OCI-LY1 (cell line): ENCODE results near the gene MSH6.

ENCODE experiments used
- H2AFZ ChIP-seq: fragments of 200-600 bp; sonication (generic), shearing (Covaris generic); 2 replicates; pipeline ENCODE4 v1.6.0; 2014; ENCODE audit warnings: antibody characterized with exemption, mild to moderate bottlenecking, low read length
- H3F3A ChIP-seq: fragments of 200-600 bp; sonication (generic), shearing (Covaris generic); 2 replicates; pipeline ENCODE4 v1.6.0; 2014; ENCODE audit warnings: mild to moderate bottlenecking, antibody characterized with exemption, low read length, moderate library complexity; ENCODE audit not compliant: insufficient read depth
- H3K27ac ChIP-seq: fragments of 200-600 bp; sonication (generic); 2 replicates; pipeline ENCODE4 v1.5.1; 2014; ENCODE audit warnings: low read length, mixed run types, mild to moderate bottlenecking, low read depth; ENCODE audit not compliant: poor library complexity, severe bottlenecking
- H3K27me3 ChIP-seq: fragments of 200-600 bp; sonication (generic); 2 replicates; pipeline ENCODE4 v1.6.0; 2014; ENCODE audit warnings: antibody characterized with exemption, mild to moderate bottlenecking, low read length, moderate library complexity; ENCODE audit not compliant: insufficient read depth
- H3K36me3 ChIP-seq: fragments of 200-600 bp; sonication (generic); 2 replicates; pipeline ENCODE4 v1.6.1; 2014; ENCODE audit warnings: mild to moderate bottlenecking, antibody characterized with exemption, low read length, moderate library complexity, mixed read lengths; ENCODE audit not compliant: insufficient read depth
- H3K4me1 ChIP-seq: fragments of 200-600 bp; sonication (generic); 2 replicates; pipeline ENCODE4 v1.5.1; 2014; ENCODE audit warnings: mild to moderate bottlenecking, low read length, moderate library complexity; ENCODE audit not compliant: insufficient read depth, severe bottlenecking
- H3K4me2 ChIP-seq: fragments of 200-600 bp; sonication (generic), shearing (Covaris generic); 2 replicates; pipeline ENCODE4 v1.6.1; 2014; ENCODE audit warnings: low read length
- H3K4me3 ChIP-seq: fragments of 200-600 bp; sonication (generic); 2 replicates; pipeline ENCODE4 v1.5.1; 2014; ENCODE audit warnings: low read length, low read depth, mild to moderate bottlenecking, mixed read lengths; ENCODE audit not compliant: poor library complexity, severe bottlenecking
- H3K79me2 ChIP-seq: fragments of 200-600 bp; shearing (Covaris generic); 2 replicates; pipeline ENCODE4 v1.6.1; 2016; ENCODE audit warnings: mixed run types, low read length, mixed read lengths; ENCODE audit not compliant: insufficient read depth
- H3K9ac ChIP-seq: fragments of 200-600 bp; sonication (generic), shearing (Covaris generic); 2 replicates; pipeline ENCODE4 v1.6.1; 2014; ENCODE audit warnings: mild to moderate bottlenecking, low read length, mixed read lengths
- H3K9me2 ChIP-seq: fragments of 200-600 bp; sonication (generic), shearing (Covaris generic); 2 replicates; pipeline ENCODE4 v1.6.1; 2014; ENCODE audit warnings: low read depth, mild to moderate bottlenecking, low read length, mixed read lengths
- H3K9me3 ChIP-seq: fragments of 200-600 bp; shearing (Covaris generic); 2 replicates; pipeline ENCODE4 v1.6.1; 2014; ENCODE audit warnings: low read length, mixed read lengths
- H4K20me1 ChIP-seq: fragments of 200-600 bp; sonication (generic), shearing (Covaris generic); 2 replicates; pipeline ENCODE4 v1.6.0; 2016; ENCODE audit warnings: mild to moderate bottlenecking, low read length; ENCODE audit not compliant: insufficient read depth
- EZH2 ChIP-seq: fragments of 200-600 bp; sonication (generic), shearing (Covaris generic); IDR thresholded peaks from 2 replicates; pipeline ENCODE4 v1.8.0; 2017; ENCODE audit warnings: borderline replicate concordance, mixed run types, mild to moderate bottlenecking, antibody characterized with exemption, low read length, moderate library complexity, mixed read lengths
- TF ChIP-seq, protein P1 (sequence below): fragments of 200-600 bp; sonication (generic), shearing (Covaris generic); IDR thresholded peaks from 2 replicates; pipeline ENCODE4 v1.5.1; 2017; ENCODE audit warnings: mild to moderate bottlenecking, antibody characterized with exemption, low read length, moderate library complexity, mixed read lengths

MSH6 gene

DNA sequence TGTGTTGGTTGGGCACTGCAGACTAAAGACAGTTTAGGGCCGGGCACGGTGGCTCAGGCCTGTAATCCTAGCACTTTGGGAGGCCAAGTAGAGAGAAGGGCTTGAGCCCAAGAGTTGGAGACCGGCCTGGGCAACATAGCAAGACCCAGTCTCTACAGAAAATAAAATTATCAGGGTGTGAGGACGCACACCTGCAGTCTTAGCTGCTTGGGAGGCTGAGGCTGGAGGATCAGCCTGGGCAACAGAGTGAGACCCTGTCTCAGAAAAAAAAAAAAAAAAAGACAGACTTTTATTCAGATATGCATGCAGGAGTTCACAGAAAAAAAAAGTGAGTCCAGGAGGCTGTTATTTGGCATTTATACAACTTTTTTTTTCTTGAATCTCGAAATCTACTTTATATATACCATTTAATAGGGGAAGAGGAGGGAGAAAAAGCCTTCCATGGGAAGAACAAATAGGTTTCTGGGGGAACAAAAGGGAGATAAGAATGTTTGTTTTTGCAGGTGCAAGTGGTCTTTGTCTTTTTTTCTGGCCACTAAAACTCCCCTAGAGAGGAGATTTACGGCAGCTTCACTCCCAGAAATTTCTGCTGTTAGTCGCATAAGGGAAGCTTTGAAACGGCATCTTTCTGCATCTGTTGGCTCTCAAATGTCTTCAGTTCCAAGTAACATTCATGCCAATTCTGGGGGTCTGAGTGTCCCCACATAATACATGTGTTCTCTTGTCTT lies 4.1 kb upstream of the MSH6 start:
- H3K4me1 ChIP-seq: peaks cover 23% of the 10 kb centered on the region
- H3K27me3 ChIP-seq: no peaks in the 10 kb centered on the region
- no peaks in the 10 kb centered on the region for H3K36me3 ChIP-seq
- no peak overlapping the region for H2AFZ ChIP-seq
- H3F3A ChIP-seq: no peaks in the 10 kb centered on the region
- H3K9ac ChIP-seq: no peak overlapping the region
- no peak overlapping the region for H3K4me3 ChIP-seq
- no peaks in the 10 kb centered on the region for H3K9me3 ChIP-seq
- H3K79me2 ChIP-seq: no peaks in the 10 kb centered on the region
- H4K20me1 ChIP-seq: no peaks in the 10 kb centered on the region
- H3K27ac ChIP-seq: no peak overlapping the region
- H3K4me2 ChIP-seq: no peak overlapping the region
- no peaks in the 10 kb centered on the region for H3K9me2 ChIP-seq
- TF ChIP-seq EZH2: no peak
- TF ChIP-seq, protein P1, sequence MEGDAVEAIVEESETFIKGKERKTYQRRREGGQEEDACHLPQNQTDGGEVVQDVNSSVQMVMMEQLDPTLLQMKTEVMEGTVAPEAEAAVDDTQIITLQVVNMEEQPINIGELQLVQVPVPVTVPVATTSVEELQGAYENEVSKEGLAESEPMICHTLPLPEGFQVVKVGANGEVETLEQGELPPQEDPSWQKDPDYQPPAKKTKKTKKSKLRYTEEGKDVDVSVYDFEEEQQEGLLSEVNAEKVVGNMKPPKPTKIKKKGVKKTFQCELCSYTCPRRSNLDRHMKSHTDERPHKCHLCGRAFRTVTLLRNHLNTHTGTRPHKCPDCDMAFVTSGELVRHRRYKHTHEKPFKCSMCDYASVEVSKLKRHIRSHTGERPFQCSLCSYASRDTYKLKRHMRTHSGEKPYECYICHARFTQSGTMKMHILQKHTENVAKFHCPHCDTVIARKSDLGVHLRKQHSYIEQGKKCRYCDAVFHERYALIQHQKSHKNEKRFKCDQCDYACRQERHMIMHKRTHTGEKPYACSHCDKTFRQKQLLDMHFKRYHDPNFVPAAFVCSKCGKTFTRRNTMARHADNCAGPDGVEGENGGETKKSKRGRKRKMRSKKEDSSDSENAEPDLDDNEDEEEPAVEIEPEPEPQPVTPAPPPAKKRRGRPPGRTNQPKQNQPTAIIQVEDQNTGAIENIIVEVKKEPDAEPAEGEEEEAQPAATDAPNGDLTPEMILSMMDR: no peak

DNA sequence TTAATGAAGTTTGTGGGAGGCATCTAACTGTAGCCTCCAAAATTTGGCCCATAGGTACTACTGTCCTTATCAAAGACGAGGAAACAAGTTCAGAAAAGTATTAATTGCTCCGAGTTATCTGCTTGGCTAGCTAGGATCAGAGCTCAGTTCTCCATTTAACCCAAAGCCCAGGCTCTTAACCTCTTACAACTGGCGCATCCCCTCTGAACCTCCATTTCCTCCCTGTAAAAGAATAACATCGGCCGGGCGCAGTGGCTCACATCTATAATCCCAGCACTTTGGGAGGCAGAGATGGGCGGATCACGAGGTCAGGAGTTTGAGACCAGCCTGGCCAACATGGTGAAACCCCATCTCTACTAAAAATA lies 3.5 kb upstream of the MSH6 start:
- Histone ChIP-seq H4K20me1 (no peaks in the 10 kb centered on the region), H3K27me3 (no peaks in the 10 kb centered on the region), H3K9me3 (no peaks in the 10 kb centered on the region), H3K9ac (no peak overlapping the region), H3K4me3 (no peak overlapping the region), H3K4me1 (peaks cover 27% of the 10 kb centered on the region), H3F3A (no peaks in the 10 kb centered on the region), H3K9me2 (no peaks in the 10 kb centered on the region), H3K79me2 (peaks cover 5% of the 10 kb centered on the region), H3K27ac (no peak overlapping the region), H3K4me2 (no peak overlapping the region), H3K36me3 (peaks cover 5% of the 10 kb centered on the region), H2AFZ (no peak overlapping the region)
- TF ChIP-seq, protein P1: no peak
- no peak for TF ChIP-seq EZH2

DNA sequence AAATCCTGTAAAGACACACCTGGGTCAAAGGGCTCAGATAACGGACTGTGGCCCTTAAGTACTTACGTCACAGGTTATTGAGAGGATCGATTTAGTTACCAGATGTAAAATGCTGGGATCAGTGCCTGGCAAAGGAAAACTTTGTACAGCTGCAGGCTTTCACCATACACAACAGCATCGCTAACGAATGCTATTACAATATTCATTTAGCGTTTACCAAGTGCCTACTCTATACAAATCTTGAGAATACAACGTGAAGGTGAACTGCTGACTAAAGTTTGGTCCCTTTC lies 619 bp upstream of the MSH6 start:
- peak overlapping the region; percentile 92 for H3K4me2 ChIP-seq
- H3K36me3 ChIP-seq: peaks cover 30% of the 10 kb centered on the region
- H3F3A ChIP-seq: no peaks in the 10 kb centered on the region
- H3K79me2 ChIP-seq: peaks cover 34% of the 10 kb centered on the region
- peaks cover 56% of the 10 kb centered on the region for H3K4me1 ChIP-seq
- no peaks in the 10 kb centered on the region for H3K27me3 ChIP-seq
- no peaks in the 10 kb centered on the region for H4K20me1 ChIP-seq
- peak overlapping the region; percentile 92 for H3K4me3 ChIP-seq
- no peaks in the 10 kb centered on the region for H3K9me3 ChIP-seq
- H3K9me2 ChIP-seq: no peaks in the 10 kb centered on the region
- no peak for TF ChIP-seq EZH2
- TF ChIP-seq, protein P1: no peak
- 0 out of 2 replicates have a peak overlapping the region, but pooled peaks have one; percentile 5 for H2AFZ ChIP-seq
- H3K9ac ChIP-seq: peak overlapping the region; percentile 94
- peak overlapping the region; percentile 95 for H3K27ac ChIP-seq
